GM18519 (cell line): ENCODE data around the gene ECHDC1.

Experiments
- ATAC-seq: cut with Tn5 transposase; IDR thresholded peaks from one replicate; pipeline ENCODE4 v1.9.1; 2021; ENCODE audit warnings: mild to moderate bottlenecking, moderate library complexity; ENCODE audit not compliant: unreplicated experiment, low FRiP score

ECHDC1 gene

DNA sequence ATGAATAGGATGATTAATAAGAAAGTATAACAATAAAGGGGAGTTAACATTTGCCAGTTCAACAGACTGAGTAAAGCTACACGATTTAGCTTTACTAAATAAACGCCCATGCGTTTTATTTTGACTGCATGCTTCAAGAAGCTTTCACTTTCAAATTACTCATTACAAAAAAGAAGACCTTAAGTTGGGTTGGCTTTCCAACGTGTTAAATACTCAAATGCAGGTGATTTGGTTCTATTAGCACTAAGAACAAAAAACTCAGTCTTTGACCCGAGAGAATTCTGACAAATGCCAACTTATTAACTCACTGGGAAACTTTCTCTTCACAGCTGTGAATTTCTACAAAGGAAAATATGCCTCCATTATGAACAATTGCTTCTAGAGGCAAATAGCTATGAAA, 51.9 kb downstream of the ECHDC1 start:
- peak; percentile 89 for ATAC-seq

DNA sequence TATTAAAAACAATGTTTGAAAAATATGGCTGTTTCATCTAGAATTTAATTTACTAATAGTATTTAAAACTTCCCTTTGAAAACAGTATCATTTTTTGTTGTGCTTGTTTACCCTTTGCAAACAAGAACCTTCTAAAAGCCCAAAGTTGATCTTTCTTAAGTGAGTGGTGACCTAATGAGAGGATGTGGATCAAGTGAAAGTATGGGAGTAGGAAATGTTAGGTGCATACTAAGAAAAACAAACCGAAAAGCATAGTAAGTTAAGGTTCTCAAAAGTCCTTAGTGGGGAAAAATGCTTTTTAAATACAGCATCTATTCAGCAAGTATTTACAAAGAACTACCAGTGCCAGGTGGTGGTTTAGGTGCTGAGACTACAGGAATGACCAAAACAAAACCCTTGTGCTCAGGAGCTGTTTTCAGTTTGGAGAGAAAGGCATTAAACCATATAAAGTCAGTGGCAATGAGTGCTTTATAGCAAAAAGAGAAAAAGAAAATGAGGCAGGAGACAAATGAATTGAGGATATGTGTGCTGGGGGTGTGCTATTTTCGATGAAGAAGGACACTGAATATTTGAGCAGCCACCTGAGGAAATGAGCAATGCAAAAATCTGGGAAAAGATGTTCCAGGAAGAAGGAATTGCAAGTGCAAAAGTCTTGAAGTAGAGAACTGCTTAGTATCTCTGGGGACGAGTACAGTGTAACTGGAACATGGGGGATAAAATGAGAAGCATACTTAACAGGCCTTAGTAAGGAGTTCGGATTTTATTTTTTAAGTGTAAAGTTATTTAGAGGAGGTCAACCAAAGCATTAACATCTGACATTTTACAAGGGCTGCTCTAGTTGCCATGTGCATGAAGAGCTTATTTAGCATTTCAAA, 52.8 kb downstream of the ECHDC1 start:
- ATAC-seq: peak; percentile 24

DNA sequence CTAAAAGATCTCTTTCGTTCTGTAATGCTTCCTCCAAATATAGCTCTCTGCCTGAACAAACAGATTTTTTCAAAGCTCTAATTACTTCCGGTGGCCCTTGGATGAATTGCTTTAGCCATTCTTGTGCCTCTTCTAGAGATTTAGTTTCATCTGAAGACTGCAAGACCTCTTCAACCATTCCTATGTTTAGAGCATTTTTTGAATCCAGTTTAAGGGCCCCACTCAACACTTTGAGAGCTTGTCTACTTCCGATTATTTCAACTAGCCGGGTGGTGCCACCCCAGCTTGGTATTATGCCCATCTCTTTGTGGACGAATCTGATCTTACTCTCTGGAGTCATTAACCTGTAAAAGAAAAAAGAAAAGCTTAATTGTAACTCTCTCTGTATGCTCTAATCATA, 53.5 kb downstream of the ECHDC1 start:
- ATAC-seq: no peak

DNA sequence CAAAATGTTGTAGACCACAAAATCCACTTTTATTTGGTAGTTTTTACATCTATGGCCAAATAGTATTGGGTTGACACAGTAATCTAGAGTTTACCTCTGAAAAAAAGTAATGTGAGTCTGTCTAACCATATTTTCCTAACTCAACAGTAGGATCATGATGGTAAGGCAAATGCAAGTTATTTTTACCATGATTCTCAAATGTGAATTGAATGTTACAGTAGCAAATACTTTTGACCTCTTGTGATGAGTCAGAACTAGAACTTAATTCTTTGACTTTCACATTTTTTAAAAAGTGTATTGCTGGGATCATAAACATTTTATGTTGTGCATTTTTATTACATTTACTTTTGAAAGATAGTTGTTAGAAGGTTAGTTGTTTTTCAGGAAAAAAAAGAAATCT, 54.7 kb downstream of the ECHDC1 start:
- no peak for ATAC-seq

DNA sequence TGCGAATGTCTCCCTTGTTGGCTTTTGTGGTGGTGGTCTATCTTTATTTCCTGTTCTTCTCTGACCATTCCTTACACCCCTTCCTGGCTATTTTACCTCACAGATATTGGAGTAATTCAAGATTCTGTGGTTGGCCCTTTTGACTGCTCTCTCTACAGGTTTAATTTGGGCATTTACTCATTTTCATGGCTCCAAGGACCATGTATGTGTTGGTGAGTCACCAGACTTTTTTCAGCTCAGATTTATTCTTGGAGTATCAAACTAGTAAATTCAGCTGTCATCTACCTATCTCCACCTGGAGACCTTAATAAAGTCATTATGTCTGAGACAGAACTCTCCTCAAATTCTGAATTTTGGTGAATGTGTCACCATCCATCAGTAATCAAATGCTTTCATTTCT, 61.2 kb downstream of the ECHDC1 start:
- no peak for ATAC-seq

DNA sequence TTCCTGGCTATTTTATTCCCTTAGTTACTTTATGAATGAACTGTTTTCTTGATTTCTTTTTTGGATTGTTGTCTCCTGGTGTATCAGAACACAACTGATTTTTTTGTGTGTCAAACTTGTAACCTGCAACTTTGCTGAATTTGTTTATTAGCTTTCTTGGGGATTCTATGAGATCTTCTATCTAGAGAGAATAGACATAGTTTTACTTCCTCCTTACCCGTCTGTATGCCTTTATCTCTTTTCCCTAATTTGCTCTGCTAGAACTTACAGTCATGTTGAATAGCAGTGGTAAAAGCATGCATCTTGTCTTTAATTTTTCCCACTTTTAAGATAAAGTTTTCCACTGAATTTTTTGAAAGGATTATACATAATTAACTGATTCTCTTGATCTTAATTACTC, 63.6 kb downstream of the ECHDC1 start:
- ATAC-seq: no peak

DNA sequence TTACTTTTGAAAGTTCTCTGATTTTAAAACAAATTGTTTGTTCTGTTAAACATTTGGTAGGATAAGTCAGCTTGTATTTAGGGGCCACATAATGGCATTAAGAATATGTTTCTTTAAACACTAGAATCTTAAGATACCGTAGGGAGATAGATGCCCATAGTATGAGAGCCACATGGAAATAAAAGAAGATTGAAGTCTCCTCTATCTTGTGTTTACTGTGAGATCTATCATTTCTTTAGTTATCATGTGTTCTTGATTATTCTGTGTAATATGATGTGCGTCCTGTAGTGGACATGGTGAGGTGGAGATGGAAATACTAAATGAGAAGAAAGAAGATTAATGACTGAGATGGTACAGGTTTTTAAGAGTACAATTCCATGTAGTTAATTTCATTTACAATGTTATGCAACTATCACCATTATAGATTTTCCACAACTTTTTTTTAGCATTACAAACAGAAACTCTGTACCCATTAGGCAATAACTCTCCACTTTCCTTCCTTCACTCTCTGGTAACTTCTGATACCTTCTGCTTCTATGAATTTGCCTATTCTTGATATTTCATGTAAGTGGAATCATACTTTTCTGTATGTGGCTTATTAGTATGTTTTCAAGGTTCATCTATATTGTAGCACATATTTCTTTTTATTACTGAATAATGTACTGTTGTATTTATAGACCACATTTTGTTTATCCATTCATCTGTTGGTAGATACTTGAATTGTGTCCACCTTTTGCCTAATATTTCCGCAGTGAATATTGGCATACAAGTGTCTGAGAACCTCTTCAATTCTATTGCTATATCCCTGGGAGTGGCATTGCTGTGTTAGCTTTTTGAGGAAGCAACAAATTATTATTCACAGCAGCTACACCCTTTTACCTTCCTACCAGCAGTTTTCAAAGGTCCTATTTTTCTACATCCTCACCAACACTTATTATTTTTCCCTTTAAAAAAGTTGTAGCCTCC, 65.2 kb downstream of the ECHDC1 start:
- ATAC-seq: no peak

DNA sequence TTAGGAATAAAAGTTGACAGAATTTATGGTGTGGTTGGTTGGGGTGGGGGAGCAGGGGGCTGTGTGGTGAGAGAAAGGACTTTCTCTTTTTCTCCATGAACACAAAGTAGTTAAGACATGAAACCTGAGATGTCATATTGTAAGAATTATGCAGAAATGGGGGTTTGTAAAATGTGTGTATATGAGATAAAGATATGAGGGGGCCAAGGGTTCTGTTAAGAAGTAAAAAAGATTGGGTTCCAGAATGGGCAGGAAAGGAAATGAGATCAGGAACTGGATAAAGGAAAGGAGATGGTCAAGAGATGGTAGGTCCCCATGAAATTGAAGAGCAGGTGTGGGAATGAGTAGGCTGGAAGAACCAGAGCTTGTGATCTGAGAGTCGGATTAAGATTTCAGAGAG, 67.1 kb downstream of the ECHDC1 start:
- ATAC-seq: no peak

DNA sequence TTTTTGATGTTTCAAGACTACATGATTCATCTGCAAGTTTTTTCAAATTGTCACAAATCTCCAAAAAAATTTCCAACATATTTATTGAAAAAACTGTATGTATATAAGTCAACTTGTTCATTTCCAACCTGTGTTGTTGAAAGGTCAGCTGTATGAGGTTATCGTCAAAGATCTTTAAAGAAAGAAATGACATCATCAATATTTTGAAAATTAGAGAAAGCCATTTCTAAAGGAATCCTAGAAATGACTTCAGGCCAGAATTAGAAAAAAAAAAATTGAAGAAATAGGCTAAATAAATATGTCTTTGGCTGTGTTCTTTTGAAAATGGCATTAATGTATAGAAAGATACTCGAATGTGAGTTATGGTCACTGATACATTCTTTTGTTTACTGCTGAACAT, 69.9 kb downstream of the ECHDC1 start:
- no peak for ATAC-seq

DNA sequence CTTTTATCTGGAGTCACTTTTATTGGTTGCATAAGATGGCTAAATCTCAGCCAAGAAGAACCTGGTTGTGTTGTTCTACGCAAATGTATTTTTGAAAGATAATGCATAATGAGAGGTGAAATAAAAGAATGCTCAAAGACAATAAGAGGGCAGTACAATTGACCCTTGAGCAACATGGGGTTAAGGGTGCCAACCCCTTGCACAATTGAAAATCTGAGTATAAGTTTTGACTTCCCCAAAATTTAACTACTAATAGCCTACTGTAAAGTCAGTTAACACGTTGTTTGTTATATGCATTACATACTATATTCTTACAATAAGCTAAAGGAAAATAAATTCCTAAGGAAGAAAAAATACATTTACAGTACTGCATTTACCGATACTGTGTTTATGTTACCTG, 70.8 kb downstream of the ECHDC1 start:
- no peak for ATAC-seq

DNA sequence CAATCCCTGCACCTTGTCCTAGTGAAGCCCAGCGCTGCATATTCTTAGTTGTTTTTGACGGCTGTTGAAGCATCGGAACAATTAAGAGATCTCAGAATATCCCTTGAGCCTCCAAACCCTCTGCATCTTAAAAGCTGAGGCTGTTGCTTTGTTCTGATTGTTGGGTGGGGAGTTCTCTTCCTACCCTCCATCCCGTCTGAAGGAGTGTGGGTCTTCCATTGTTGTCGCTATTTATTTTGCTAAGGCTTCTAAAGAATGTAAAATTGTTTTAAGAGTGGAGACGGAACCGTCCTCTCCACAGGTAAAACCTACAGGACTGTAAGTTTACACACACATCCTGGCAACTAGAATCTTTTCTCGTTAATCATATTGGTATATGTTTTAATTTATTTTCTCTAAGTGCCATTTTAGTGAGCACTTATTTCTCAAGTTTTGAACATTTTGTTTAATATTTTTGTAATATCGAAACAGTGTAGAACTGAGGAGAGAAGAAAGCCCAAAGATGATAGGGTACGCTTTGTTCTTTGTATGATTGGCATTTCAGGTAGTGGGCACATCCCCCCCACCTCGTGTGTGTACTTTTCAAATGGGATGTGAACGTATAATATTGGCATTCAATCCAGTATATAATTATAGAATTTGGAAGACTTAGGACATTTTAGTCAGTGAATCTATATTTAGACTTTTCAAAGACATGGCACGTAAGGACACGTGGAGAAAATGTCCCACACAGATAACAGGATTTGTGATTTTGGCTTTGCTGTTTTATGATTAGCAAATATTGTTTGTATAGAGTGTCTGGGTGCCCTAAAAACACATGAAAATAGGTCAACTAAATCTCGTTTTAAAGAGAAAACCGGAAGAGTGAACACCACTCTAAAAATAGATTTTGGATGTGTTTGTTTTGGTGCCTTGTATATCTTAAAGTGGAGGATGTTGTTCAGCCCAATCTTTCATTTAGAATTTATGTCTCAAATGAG, 75.5 kb downstream of the ECHDC1 start:
- ATAC-seq: no peak

DNA sequence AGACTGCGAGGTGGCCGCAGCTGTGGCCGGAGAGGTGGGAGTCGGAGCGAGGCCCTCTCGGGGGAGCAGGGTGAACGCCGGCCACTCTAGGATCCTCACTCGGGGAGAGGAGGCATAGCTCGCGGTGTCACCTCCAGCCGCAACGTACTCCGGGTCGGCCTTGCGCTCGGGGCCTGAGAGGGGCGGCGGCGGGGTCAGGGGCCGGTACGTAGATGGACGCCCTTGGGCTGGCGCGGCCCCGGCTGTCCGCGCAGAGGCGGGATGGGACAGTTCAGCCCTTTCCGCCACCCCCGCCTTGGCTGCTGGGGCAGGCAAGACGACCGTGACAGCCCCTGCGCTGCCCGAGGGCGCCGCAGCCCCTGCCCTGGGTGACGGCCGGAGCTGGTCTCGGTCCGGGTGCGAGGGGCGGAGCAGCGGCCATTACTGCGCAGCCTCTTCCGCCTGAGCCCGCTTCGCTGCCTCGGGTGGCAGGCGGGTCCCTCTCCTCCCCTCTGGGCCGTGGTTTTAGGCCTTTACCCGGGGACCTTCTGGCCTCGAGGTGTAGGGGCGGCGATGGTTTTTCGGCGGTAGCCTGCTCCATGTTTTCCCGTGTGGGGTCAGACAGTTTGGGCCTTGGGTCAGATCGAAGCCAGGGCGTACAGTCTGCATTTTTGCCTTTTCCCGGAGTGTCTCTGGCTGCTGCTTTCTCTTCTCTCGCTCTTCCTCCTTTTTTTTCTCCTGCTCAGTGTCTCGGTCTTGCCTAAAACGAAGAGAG, 76.3 kb downstream of the ECHDC1 start:
- peak; percentile 63 for ATAC-seq

DNA sequence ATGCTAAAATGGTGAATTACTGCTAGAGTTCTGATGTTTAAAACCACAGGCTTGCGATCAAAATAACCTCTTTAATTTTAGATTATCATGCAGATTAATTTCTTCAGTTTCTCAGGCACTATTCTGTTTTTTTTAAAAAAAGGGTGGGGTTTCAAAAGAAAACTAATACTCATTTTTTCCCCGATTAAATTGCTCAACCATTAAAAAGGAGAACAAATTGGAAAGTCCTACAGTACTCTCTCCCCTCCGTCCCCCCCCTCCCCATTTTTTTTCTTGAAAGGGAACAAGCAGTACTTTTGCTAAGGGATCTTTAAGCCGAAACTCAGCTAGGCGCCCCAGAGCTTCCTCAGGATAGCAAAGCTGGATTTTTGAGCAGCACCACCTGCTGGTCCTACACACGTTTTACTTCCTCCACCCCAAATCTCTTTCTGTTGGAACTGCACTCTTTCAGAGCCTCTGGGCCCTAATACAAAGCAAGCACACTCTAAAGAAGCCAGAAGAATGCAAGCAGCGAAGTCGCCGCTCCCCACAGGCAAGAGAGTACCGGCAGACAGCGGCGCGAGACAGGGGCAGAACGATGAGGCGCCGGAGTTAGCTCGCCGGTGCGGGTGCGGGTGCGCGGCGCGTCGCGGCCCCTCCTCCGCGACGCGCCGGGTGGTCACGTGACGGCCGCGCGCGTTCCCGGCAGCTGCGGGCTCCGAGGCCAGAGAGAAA, 77.1 kb downstream of the ECHDC1 start, which contains the start of gene RNF146:
TSS of gene RNF146 (plus strand) at position 687 of the 714 bp plus-strand sequence. CDS start 13,475 bp downstream, outside the sequence.
- ATAC-seq: peak; percentile 67

DNA sequence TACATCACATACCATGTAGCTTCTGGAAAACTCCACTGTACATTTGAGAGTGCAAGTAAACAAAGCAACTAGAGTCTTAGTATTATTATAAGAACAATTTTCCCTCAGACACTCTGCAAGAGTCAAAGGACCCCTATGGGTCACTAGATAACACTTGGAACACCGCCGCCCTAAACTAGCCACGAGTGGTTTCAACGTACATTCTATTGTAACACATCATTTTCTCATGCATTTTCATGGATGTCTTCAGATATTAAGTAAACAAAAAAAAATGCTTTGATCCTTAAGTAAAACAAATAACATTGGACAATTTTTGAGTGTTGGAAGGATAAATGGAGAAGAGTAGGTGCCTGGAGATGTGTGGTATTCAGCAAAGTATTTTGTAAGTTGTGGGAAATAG, 79.9 kb downstream of the ECHDC1 start:
- no peak for ATAC-seq

DNA sequence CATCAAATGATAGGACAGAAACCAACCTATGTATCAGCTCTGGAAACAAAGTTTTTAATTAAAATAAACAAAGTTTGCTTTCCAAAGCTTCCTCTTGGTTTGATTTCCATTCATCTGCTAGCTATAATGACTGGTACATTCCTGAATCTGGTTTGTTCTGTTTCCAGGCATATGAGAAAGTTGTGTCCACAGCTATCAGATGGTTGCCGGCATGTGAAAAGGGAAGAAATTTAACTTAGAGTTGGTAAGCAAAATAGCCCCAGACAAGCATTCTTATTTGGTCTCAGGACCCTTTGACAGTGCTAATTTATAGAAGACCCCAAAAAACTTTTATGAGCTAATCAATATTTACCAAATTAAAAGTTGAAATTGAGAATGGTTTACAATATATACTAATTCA, 80.5 kb downstream of the ECHDC1 start:
- no peak for ATAC-seq

DNA sequence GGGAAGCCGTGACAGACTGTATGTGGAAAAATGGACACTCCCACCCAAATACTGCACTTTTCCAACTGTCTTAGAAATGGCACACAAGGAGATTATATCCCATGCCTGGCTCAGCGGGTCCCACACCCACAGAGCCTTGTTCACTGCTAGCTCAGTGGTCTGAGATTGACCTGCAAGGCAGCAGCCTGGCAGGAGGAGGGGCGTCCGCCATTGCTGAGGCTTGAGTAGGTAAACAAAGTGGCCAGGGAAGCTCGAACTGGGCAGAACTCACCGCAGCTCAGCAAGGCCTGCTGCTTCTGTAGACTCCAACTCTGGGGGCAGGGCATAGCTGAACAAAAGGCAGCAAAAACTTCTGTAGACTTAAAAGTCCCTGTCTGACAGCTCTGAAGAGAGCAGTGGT, 88.1 kb downstream of the ECHDC1 start:
- no peak for ATAC-seq

DNA sequence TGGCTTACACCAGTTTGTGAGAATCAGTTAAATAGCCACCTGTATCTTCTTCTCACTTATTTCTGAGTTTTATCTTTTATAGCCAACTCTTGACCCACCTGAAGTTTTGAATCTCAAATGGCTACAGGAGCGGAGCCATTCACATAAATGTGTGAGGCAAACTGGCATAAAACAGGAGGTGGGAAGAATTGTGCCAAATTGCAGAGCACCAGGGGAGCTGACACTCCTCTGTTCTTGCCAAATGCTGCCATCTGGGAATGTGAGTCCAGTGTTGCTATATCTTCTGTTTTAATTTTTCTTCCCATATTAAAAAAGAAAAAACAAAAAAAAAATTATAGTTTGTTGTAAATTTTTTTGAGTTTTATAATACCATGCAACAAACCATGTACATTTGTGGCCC, 93.8 kb downstream of the ECHDC1 start:
- no peak for ATAC-seq

DNA sequence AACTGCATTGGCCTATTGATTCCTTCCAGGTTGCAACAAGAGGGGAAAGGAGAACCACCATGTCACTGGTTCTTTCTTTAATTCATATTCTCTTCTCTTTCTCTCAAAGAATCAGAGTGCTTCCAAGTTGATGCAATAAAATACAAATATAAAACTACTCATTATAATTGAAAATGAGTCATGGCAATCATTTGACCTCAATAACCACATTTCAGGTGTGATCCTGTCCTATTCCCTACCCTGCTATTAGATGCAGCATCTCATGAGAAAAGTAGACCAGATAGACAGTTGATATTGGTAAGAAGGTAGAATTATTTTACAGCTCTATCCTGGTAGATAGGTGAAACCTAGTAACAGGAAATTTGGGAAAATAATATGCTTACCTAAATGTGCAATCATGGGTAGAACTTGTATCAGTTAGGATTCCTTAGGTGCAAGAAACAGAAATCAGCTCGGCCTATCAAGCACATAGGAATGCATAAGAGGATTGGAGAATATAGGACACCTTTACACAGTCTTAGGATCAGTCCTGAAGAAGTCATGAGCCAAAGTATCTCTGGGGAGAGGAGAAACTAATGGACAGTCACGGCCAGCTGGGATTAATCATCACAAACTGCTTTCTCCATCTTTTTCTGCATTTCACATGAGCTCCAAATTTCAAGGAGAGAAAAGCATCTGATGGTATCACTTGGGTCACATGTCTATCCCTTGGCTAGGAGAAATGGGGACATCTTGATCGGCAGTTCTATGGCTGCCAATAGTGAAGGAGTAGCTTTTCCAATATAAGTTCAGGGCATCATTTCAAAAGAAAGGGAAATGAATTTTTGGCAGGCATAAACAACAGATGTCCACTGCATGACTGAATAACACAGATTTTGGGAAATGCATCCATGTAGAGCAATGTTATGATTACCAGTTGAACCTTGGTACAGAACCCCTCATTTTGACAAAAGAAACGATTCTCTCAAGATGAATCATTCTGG, 96.0 kb downstream of the ECHDC1 start:
- no peak for ATAC-seq
